HCT116 (cell line): ENCODE results near the gene HIF1A. TPM values are rescaled to one million over a fixed set of nuclear protein-coding genes. Genes with fewer than 3 reads are reported as not detected.

ENCODE experiments used
- ATAC-seq: fragments of 200-7000 bp; cut with Tn5 transposase; 2 replicates; pipeline ENCODE4 v1.9.1; 2020; ENCODE audit warnings: mild to moderate bottlenecking, moderate library complexity
- BruUV-seq: library from RNA; stranded (reverse); fragments of 400-500 nt; replicated peaks from 2 replicates; lab custom pipeline; 2021; lab: Mats Ljungman, UMichigan
- CTCF ChIA-PET: fragments of 300-600 bp; sonication (Branson Sonifier 250); formaldehyde crosslinking; loops from one replicate; lab custom pipeline; 2021; ENCODE audit warnings: antibody characterized with exemption; lab: Charles Lee
- POLR2A ChIA-PET: fragments of 300-600, 350-600 bp; sonication (Branson Sonifier 250); formaldehyde crosslinking; loops from one replicate; lab custom pipeline; 2021; ENCODE audit warnings: antibody characterized with exemption; lab: Charles Lee
- RAD21 ChIA-PET, 2 experiments: fragments of 300-600 bp; sonication (Branson Sonifier 250); formaldehyde crosslinking; loops; one replicate each; lab custom pipeline; 2023; ENCODE audit warnings: low total read pairs in 2 of 2; ENCODE audit not compliant: uncharacterized antibody in 2 of 2, unreplicated experiment in 2 of 2, low non-redundant PET in 1 of 2; lab: Charles Lee
- DNase-seq: peaks from one replicate; pipeline ENCODE4 v3.0.0-alpha.2; 2010; ENCODE audit warnings: low read depth, low spot score
- H2AFZ ChIP-seq: fragments of 200-600 bp; shearing (Covaris generic), sonication (generic); 2 replicates; pipeline ENCODE4 v1.6.1; 2017; ENCODE audit warnings: low read depth, mixed run types, mixed read lengths, antibody characterized with exemption, low read length; ENCODE audit not compliant: poor library complexity, severe bottlenecking
- H3K27ac ChIP-seq: 2 replicates; pipeline ENCODE4 v1.5.1; 2012; ENCODE audit warnings: low read depth, low read length
- H3K27me3 ChIP-seq: fragments of 200-600 bp; sonication (generic); 2 replicates; pipeline ENCODE4 v1.6.1; 2016; ENCODE audit warnings: mixed run types, low read length, mixed read lengths; ENCODE audit not compliant: insufficient read depth
- H3K36me3 ChIP-seq, 2 experiments: fragments of 200-500 bp in 1 of 2; fragments of 200-600 bp in 1 of 2; sonication (Bioruptor generic) in 1 of 2; sonication (generic) in 1 of 2; 2 replicates each; pipeline versions ENCODE4 v1.5.1 to v1.6.1; 2014 to 2016; ENCODE audit warnings: low read length in 2 of 2, inconsistent platforms in 1 of 2, mixed read lengths in 1 of 2, mixed run types in 1 of 2; ENCODE audit not compliant: insufficient read depth in 2 of 2, control insufficient read depth in 1 of 2
- H3K4me1 ChIP-seq, 2 experiments: fragments of 200-600 bp in 1 of 2; sonication (generic) in 1 of 2; 2 replicates each; pipeline versions ENCODE4 v1.5.1 to v1.6.1; 2012 to 2017; ENCODE audit warnings: low read length in 2 of 2, inconsistent platforms in 1 of 2, mild to moderate bottlenecking in 1 of 2, mixed read lengths in 1 of 2, mixed run types in 1 of 2, moderate library complexity in 1 of 2; ENCODE audit not compliant: insufficient read depth in 2 of 2, control insufficient read depth in 1 of 2
- H3K4me2 ChIP-seq: fragments of 200-600 bp; sonication (generic); 2 replicates; pipeline ENCODE4 v1.6.1; 2017; ENCODE audit warnings: mixed run types, low read length, mixed read lengths
- H3K4me3 ChIP-seq, 2 experiments: fragments of 200-600 bp in 1 of 2; sonication (generic) in 1 of 2; replicated peaks in 1 of 2; 2 replicates each; pipeline ENCODE4 v1.5.1; 2011 to 2016; ENCODE audit warnings: low read length in 2 of 2, control low read depth in 1 of 2, low read depth in 1 of 2, mild to moderate bottlenecking in 1 of 2, mixed read lengths in 1 of 2, mixed run types in 1 of 2
- H3K79me2 ChIP-seq: fragments of 200-600 bp; sonication (generic); 2 replicates; pipeline ENCODE4 v1.6.1; 2017; ENCODE audit warnings: mild to moderate bottlenecking, mixed run types, low read length, moderate library complexity, mixed read lengths; ENCODE audit not compliant: insufficient read depth
- H3K9ac ChIP-seq: fragments of 200-600 bp; sonication (generic); 2 replicates; pipeline ENCODE4 v1.6.1; 2016; ENCODE audit warnings: low read length, mixed read lengths
- H3K9me2 ChIP-seq: fragments of 200-600 bp; sonication (generic), shearing (Covaris generic); 2 replicates; pipeline ENCODE4 v1.6.1; 2017; ENCODE audit warnings: mixed run types, mild to moderate bottlenecking, moderate library complexity; ENCODE audit not compliant: insufficient read depth
- H3K9me3 ChIP-seq, 2 experiments: fragments of 200-500 bp in 1 of 2; fragments of 200-600 bp in 1 of 2; sonication (Bioruptor generic) in 1 of 2; sonication (generic) in 1 of 2; 2 replicates each; pipeline ENCODE4 v1.6.1; 2014 to 2017; ENCODE audit warnings: low read length in 2 of 2, mixed read lengths in 2 of 2, inconsistent platforms in 1 of 2, low read depth in 1 of 2, mild to moderate bottlenecking in 1 of 2, mixed run types in 1 of 2, moderate library complexity in 1 of 2; ENCODE audit not compliant: control insufficient read depth in 1 of 2, insufficient read depth in 1 of 2
- H4K20me1 ChIP-seq: fragments of 200-600 bp; sonication (generic), shearing (Covaris generic); 2 replicates; pipeline ENCODE4 v1.6.1; 2017; ENCODE audit warnings: mixed run types, mild to moderate bottlenecking, moderate library complexity; ENCODE audit not compliant: insufficient read depth
- CEBPB ChIP-seq: IDR thresholded peaks from 2 replicates; pipeline ENCODE4 v1.6.1; 2012; ENCODE audit warnings: low read depth
- EGR1 ChIP-seq: IDR thresholded peaks from 2 replicates; pipeline ENCODE4 v1.6.1; 2012; ENCODE audit warnings: low read depth
- EZH2 ChIP-seq: fragments of 200-600 bp; sonication (generic); IDR thresholded peaks from 2 replicates; pipeline ENCODE4 v1.6.1; 2017; ENCODE audit warnings: antibody characterized with exemption, mixed run types
- EZH2phosphoT487 ChIP-seq: fragments of 200-600 bp; IDR thresholded peaks from 2 replicates; pipeline ENCODE4 v1.6.1; 2018; ENCODE audit warnings: antibody characterized with exemption, borderline replicate concordance
- JUND ChIP-seq: IDR thresholded peaks from 2 replicates; pipeline ENCODE4 v1.6.1; 2012
- POLR2A ChIP-seq: IDR thresholded peaks from 2 replicates; pipeline ENCODE4 v1.7.0; 2011; ENCODE audit warnings: borderline replicate concordance; ENCODE audit not compliant: insufficient read depth, insufficient read length; ENCODE audit errors: extremely low read depth
- RAD21 ChIP-seq: IDR thresholded peaks from 2 replicates; pipeline ENCODE4 v1.6.1; 2012; ENCODE audit warnings: low read depth, mild to moderate bottlenecking
- SIN3A ChIP-seq: IDR thresholded peaks from 2 replicates; pipeline ENCODE4 v1.6.1; 2012; ENCODE audit warnings: low read depth
- ZFX ChIP-seq: fragments of 450-650 bp; IDR thresholded peaks from 2 replicates; pipeline ENCODE4 v1.6.1; 2017
- intact Hi-C: fragments of 100-400 bp; cut with micrococcal nuclease; formaldehyde crosslinking; loops from 2 replicates; pipeline ENCODE4 v1.10.0; 2022
- total RNA-seq: library from RNA; stranded (reverse); gene quantifications from one replicate; pipeline ENCODE4 v1.2.1, GENCODE V29; 2021; ENCODE audit not compliant: unreplicated experiment
- TF ChIP-seq, protein P1 (sequence below): IDR thresholded peaks from 2 replicates; pipeline ENCODE4 v1.6.1; 2011; ENCODE audit warnings: mild to moderate bottlenecking, low read length, moderate library complexity; ENCODE audit not compliant: insufficient replicate concordance; ENCODE audit errors: extremely low read depth
- TF ChIP-seq, protein P2 (sequence below): IDR thresholded peaks from 2 replicates; pipeline ENCODE4 v1.6.1; 2012
- TF ChIP-seq, protein P3 (sequence below), 3 experiments: fragments of 200-600 bp in 1 of 3; sonication (generic) in 1 of 3; IDR thresholded peaks in 2 of 3; conservative IDR thresholded peaks in 1 of 3; 2 replicates each; pipeline ENCODE4 v1.5.1; 2012 to 2017; ENCODE audit warnings: low read depth in 2 of 3, low read length in 2 of 3, antibody characterized with exemption in 1 of 3, borderline replicate concordance in 1 of 3, control low read depth in 1 of 3, mild to moderate bottlenecking in 1 of 3, mixed read lengths in 1 of 3, mixed run types in 1 of 3, moderate library complexity in 1 of 3; ENCODE audit not compliant: insufficient read depth in 1 of 3
- TF ChIP-seq, protein P4 (sequence below): IDR thresholded peaks from 2 replicates; pipeline ENCODE4 v1.6.1; 2012; ENCODE audit warnings: low read depth

The HIF1A gene
- total RNA-seq, 1 experiment from 2014 or later, result 113 TPM

DNA sequence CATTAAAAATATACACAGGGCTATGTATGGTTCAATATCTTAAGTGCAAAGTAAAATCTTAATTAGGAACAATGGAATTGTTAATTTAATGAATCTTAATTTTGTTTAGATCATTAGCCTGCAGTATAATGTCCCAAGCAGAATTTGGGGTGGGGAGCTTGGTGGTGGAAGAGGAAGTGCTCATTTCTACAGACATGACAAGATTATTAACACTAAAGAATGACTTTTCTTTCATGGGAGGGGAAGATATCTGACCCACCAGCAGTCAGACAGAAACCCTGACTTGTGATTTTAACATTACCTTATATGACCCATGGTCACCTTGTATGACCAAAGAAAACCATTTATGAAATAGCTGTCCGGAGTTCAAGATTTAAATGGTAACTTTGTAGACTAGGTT lies 41.3 kb upstream of the HIF1A start:
- no peaks in the 10 kb centered on the region for H3K36me3 ChIP-seq
- no peaks in the 10 kb centered on the region for H3K9me2 ChIP-seq
- H3K4me2 ChIP-seq, result no peak overlapping the region
- RAD21 ChIA-PET, result no interaction called here
- no peak overlapping the region for H3K4me3 ChIP-seq
- DNase-seq (no peak), ATAC-seq (no peak)
- no peaks in the 10 kb centered on the region for H3K79me2 ChIP-seq
- no peaks in the 10 kb centered on the region for H3K27me3 ChIP-seq
- no peaks in the 10 kb centered on the region for H4K20me1 ChIP-seq
- no peak overlapping the region for H2AFZ ChIP-seq
- no peaks in the 10 kb centered on the region for H3K9me3 ChIP-seq
- no peak overlapping the region for H3K27ac ChIP-seq
- no TSS peak for BruUV-seq
- no peaks in the 10 kb centered on the region for H3K4me1 ChIP-seq
- intact Hi-C loops, result no loop called here
- no peak for TF ChIP-seq ZFX
- TF ChIP-seq CEBPB, result no peak
- TF ChIP-seq, protein P1, sequence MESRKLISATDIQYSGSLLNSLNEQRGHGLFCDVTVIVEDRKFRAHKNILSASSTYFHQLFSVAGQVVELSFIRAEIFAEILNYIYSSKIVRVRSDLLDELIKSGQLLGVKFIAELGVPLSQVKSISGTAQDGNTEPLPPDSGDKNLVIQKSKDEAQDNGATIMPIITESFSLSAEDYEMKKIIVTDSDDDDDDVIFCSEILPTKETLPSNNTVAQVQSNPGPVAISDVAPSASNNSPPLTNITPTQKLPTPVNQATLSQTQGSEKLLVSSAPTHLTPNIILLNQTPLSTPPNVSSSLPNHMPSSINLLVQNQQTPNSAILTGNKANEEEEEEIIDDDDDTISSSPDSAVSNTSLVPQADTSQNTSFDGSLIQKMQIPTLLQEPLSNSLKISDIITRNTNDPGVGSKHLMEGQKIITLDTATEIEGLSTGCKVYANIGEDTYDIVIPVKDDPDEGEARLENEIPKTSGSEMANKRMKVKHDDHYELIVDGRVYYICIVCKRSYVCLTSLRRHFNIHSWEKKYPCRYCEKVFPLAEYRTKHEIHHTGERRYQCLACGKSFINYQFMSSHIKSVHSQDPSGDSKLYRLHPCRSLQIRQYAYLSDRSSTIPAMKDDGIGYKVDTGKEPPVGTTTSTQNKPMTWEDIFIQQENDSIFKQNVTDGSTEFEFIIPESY, result no peak
- TF ChIP-seq, protein P2, sequence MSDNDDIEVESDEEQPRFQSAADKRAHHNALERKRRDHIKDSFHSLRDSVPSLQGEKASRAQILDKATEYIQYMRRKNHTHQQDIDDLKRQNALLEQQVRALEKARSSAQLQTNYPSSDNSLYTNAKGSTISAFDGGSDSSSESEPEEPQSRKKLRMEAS, result no peak
- no peak for TF ChIP-seq SIN3A
- TF ChIP-seq RAD21, result no peak
- no peak for TF ChIP-seq EZH2
- TF ChIP-seq POLR2A, result no peak
- TF ChIP-seq EGR1, result no peak
- TF ChIP-seq, protein P3, sequence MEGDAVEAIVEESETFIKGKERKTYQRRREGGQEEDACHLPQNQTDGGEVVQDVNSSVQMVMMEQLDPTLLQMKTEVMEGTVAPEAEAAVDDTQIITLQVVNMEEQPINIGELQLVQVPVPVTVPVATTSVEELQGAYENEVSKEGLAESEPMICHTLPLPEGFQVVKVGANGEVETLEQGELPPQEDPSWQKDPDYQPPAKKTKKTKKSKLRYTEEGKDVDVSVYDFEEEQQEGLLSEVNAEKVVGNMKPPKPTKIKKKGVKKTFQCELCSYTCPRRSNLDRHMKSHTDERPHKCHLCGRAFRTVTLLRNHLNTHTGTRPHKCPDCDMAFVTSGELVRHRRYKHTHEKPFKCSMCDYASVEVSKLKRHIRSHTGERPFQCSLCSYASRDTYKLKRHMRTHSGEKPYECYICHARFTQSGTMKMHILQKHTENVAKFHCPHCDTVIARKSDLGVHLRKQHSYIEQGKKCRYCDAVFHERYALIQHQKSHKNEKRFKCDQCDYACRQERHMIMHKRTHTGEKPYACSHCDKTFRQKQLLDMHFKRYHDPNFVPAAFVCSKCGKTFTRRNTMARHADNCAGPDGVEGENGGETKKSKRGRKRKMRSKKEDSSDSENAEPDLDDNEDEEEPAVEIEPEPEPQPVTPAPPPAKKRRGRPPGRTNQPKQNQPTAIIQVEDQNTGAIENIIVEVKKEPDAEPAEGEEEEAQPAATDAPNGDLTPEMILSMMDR (IDR thresholded peaks at IDR 0.05 in 2 of 3, conservative IDR thresholded peaks at IDR 0.05 in 1 of 3; ENCODE audit: borderline replicate concordance in 1 of 3, insufficient read depth in 1 of 3, low read depth in 2 of 3, low read length in 2 of 3), result no peak
- no peak for TF ChIP-seq JUND
- no peak for TF ChIP-seq EZH2phosphoT487
- TF ChIP-seq, protein P4, sequence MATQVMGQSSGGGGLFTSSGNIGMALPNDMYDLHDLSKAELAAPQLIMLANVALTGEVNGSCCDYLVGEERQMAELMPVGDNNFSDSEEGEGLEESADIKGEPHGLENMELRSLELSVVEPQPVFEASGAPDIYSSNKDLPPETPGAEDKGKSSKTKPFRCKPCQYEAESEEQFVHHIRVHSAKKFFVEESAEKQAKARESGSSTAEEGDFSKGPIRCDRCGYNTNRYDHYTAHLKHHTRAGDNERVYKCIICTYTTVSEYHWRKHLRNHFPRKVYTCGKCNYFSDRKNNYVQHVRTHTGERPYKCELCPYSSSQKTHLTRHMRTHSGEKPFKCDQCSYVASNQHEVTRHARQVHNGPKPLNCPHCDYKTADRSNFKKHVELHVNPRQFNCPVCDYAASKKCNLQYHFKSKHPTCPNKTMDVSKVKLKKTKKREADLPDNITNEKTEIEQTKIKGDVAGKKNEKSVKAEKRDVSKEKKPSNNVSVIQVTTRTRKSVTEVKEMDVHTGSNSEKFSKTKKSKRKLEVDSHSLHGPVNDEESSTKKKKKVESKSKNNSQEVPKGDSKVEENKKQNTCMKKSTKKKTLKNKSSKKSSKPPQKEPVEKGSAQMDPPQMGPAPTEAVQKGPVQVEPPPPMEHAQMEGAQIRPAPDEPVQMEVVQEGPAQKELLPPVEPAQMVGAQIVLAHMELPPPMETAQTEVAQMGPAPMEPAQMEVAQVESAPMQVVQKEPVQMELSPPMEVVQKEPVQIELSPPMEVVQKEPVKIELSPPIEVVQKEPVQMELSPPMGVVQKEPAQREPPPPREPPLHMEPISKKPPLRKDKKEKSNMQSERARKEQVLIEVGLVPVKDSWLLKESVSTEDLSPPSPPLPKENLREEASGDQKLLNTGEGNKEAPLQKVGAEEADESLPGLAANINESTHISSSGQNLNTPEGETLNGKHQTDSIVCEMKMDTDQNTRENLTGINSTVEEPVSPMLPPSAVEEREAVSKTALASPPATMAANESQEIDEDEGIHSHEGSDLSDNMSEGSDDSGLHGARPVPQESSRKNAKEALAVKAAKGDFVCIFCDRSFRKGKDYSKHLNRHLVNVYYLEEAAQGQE, result no peak
- TF ChIP-seq, all 23 proteins: peak for 0
- ChIA-PET POLR2A (no interaction called here), CTCF (no interaction called here)
- H3K9ac ChIP-seq, result no peak overlapping the region
